ENCODE data around the gene MTFR1L.

The MTFR1L gene

DNA sequence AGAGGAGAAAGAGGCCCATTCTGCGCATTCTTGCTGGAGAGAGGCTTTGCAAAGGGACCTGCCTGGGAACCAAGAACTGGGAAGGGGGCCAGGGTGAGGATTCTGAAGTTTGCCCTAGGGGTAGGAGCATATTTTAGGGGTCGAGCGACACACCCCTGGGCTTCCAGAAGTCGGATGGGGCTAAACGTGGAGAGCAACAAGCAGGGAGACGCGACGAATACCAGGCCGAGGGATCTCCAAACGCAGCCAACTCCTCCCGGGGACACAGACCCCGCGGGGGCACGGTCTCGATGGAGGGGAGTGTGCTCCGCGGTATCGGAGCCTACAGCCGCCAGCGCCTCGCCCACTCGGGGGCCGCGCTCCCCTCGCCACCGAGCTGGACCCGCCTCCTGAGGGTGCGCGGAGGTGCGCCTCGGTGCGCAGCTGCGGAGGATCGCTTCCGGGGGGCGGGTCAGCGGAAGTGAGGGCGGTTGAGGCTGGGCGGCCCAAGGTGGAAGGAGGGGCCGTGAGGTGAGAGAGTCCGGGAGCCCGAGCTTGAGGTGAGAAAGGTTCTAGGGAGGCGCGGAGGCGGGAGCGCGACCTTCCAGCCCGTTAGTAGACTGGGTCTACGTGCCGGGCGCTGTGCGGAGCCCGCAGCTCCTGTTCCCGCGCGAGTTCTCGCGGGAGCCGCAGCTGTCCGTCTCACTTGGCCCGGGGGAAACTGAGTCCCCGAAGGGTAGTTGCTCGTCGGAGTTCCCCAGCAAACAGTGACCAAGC lies at the start of gene MTFR1L:
Gene MTFR1L, plus strand, starts transcription at position 464 of the 756 bp plus-strand sequence. CDS start 3,151 bp downstream, outside the sequence.
- DNase-seq = peak; percentile 47 to 76

DNA sequence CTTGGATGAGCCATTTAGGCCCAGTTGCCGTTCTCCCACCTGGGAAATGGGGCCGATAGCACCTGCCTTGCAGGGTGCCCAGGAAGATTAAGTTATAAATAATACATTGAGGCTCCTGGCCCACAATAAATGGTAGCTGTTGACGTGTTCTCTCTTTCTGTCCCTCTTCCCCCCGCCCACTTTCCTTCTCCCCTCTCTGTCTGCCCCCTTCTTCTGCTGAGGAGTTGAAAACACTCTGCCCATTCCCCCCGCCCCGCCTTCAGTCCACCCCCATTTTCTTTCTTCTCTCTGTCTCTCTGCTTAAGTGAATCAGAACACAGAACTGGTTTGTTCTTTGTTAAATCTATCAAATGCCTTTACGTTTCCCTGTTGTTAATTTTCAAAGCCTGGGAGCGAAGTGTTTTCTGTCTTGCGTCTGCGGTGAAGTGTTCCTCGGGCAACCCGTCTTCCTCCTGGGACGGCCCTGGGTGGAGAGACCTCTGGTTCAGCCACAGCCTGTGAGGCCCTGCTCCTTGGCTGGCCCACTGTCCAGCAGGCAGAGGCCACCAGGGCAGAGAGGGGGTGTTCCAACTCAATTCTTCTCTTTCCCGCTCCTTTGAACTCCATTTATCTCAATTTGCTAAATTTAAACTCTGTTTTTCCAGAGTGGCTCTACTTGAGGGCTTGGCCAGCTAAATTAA lies 49.1 kb upstream of the MTFR1L start:
- DNase-seq = no peak

DNA sequence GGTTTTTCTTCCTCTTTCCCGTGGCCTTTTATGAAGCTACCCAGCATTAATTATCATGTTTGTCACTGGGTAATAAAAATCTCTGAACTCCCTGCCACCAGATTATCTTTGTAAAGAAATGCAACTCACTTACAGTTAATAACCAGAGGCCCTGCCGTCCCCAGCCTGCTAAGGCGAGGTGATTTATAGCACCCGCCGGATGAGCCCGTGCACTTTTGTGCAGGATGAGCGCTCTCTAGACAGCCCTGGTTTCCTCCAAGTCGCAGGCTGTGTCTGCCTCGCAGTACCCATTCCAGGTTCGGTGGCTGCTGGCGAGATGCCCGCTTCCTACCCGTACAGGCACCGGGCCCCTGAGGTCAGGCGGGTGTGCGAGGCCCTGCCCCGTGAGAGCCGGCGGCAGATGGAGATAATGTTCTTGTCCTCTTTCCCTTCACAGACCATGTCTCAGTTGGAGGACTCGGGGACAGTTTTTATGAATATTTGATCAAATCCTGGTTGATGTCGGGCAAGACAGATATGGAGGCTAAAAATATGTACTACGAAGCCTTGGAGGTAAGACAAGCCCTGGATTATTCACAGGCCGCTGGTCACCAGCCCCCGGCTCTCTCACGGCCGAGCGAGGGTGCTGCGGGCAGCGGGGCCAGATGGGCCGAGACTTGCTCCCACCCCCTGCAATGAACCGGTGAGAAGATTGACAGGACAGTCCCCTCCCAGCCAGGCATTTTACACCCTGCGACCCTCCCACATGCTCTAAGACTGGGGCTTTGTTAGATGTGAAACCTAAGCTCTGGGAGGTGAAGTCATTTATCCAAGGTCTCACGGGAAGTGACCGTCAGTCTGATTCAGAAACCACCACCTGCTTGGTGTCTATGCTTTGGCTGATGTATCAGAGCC lies 48.3 kb upstream of the MTFR1L start:
- DNase-seq = no peak

DNA sequence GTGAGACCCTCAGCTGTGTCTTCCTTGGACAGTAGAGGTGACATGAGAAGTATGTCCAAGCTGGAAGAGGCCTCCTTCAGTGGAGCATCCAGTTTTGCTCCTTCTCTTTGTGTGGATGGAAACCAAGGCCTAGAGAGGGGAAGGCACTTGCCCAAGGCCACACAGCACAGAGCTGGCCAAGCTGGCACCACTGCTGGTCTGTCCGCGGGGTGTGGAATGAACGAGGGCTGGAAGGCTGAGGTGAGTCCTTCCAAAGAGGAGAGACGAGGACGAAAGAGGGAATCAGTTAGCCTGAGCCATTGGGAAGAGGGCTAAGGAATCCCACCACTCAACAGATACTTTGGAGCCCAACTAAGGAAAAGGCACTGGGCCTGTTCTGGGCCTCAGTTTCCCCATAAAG lies 47.6 kb upstream of the MTFR1L start:
- no peak for DNase-seq

DNA sequence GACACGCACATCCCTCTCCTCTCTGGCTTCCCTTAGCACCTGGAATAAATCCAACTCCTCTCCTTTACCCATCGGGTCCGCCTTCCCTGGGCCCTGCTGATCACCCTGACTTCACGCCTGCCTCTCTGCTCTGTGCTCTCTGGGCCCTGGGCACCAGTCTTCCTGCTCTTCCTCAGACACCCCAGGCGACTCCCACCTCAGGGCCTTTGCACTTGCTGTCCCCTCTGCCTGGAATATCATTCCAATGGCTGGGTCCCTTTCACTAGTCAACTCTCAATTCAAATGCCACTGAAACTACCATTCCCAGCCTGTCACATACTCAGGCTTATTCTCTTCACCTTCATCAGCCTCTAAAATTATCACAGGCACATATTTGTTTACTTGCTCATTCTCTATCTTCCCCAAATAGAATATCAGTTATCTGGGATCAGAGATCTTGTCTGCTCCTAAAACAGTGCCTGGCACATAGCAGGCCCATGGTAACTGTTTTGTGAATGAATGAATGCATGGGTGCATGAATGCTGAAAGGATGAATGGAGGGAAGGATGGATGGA lies 47.0 kb upstream of the MTFR1L start:
- DNase-seq = no peak

DNA sequence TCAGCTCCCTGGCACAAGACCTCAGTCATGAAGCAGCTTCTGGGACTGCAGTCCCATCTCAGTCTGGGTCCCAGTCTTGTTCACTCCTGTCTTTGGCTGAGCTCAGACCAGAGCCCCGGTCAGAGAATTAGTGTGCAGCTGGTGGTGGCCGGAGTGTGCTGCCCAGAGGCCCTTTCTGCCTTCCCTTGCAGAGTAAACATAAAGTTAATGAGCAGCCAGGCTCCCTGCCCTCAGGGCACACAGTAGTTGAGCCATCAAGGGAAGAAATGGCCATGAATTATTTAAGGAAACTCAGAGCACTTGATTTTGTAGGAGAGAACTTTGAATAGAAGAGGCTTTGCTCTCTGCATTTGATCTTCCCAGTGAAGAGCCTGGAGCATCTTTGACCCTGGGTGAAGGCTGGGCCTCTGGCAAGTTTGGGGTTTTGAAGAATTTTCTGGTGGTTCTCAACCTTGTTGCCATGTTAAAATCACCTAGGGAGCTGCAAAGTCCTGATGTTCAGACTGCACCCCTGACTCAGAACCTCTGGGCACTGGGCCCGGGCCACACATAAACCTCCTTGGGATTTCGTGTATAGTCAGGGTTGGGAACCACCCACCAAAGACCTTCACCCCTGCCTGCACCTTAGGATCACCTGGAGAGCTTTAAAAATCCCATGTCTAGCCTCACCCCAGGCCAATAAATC lies 46.2 kb upstream of the MTFR1L start:
- peak in 1 of 2 donors; percentile 20 for DNase-seq

DNA sequence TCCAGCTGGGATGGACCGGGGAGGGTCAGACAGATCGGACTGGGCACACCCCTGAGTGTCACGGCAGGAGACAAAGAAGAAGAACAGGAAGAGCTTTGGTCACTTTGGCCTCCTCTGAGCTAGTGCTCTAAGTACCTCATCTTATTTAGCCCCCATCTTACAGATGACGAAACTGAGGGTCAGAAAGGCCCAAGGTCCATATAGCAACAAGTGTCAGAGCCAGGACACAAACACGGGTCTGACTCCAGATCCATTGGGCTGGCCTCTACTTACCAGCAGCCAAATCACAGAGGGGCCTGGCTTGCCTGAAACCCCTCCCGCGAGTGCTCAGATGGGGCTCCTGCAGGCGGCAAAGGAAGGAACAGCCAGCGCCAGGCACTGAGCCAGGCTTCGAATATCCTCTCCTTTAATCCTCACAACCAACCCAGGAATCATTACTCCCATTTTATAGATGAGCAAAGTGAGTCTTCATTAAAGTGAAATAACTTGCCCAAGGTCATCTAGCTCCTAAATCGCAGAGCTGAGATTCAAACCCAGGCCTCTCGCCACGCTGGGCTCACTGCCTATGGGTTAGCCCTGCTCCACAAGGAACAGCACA lies 45.4 kb upstream of the MTFR1L start:
- no peak for DNase-seq

DNA sequence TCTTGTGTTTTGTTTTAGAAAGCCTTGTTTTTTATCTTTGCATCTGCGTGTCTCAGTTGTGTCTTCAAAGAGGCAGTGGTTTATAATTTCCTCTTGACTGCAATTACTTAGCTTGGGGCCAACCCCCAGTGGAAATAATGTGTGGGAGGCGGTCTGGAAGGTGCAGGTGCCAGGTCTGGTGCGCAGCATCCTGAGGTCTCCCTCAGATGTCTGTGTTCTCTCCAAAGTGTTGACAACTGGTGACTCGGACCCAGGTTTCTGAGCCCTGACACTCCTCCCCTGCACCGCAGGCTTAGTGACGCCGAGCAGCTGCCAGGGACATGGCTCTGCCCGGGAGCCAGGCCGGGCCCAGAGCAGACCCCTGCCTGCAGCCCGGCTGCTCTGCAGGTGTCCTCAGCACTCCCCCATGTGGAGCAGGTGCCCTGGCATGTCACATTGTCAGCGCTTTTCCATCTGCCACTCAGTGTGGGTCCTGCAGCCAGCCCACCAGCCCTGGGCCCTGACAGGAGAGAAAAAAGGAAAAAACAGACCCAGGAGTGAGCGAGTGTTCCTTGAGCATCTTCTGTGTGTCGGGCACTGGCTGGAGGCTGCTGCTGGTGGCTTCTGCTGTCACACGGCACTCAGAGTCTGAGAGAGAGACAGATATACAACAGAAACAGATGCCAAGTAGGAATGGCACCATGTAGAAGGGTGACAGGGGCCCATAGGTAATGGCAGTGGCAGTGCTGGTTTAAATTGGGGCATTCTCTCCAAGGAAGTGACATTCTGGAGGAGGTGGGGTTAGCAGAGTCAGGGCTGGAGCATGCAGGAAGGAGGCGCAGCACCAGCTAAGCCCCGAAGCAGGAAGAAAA lies 44.6 kb upstream of the MTFR1L start:
- DNase-seq = no peak

DNA sequence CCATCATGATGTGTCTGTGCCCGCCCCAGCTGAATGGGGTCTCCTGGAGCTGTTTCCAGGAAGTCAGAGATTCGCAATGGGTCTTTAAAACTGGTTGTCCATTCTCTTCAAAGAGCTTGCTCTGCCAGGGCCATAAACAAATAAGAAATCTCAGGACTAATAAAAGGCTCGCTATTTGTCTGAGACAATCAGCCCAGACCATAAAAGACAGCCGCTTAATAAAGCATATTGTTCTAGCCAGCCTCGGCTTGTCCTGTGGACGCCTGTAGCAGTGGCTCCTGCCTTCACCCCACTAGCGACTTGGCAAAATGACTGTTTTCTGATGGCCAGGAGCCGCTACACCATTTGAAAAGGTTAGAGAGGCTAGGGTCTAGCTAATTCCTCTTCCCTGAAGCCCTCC lies 40.4 kb upstream of the MTFR1L start:
- DNase-seq = no peak

DNA sequence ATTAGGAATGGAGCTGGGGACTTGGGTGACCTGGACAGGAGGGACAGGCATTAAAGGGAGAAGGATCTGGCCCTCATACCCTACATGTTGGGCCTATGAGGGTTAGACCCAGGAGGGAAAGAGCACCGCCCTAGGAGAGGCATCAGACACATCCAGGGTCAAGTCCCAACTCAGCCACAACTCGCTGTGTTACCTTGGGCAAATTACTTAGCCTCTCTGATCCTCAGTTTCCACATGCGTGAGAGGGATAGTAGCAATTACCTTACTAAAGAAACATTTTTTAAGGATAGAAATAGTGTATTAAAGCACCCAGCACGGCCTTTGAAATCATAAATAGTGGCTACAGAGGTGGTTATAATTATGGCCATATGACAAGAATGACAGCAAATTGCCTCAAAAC lies 39.9 kb upstream of the MTFR1L start:
- DNase-seq = no peak

DNA sequence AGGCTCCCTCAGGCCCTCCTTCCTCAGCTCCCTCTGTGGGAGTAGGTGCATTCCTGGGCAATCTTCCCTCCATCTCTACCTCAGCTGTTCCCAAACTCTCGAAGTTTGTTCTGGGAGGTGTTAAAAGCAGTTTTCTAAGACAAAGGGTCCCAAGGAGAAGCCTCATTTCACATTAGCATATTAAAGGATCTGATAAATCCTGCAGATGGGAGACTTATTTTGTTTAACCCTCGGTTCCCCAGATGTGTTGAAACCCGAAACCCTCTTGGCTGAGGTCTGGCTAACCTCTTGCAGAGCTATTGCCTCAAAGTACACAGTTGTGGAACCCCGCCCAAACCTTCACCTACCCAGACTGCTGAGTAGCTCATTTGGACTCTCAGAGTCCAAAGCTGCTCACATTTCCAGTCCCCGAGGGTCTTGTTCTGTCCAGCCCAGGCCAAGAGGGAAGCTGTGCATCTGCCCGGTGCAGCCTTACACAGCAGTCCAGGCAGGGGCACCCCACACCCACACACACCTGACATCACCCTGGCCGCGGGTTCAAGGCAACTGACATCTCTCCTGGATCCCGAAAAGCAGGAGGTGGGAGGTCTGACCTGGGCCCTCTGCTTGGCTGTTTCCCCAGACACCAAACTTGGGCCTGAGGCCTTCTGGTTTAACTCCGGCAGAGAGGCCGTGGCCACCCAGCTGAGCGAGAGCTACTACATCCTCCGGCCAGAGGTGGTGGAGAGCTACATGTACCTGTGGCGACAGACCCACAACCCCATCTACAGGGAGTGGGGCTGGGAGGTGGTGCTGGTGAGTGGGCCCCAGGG lies 39.2 kb upstream of the MTFR1L start:
- DNase-seq = no peak

DNA sequence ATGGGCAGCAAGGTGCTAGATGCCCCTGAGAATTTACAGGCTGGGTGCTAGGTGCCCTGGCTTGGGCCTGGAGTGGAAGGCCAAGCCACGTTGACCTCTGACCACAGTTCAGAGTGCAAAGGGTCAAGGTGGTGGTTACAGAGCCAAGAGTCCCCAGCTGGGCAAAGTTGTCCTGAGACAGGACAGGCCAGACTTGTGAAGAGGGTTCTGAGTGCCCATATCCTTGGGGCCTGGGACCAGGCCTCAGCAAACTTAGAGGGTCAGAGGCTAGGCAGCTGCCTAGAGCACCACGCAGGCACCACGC lies 38.7 kb upstream of the MTFR1L start:
- no peak for DNase-seq

DNA sequence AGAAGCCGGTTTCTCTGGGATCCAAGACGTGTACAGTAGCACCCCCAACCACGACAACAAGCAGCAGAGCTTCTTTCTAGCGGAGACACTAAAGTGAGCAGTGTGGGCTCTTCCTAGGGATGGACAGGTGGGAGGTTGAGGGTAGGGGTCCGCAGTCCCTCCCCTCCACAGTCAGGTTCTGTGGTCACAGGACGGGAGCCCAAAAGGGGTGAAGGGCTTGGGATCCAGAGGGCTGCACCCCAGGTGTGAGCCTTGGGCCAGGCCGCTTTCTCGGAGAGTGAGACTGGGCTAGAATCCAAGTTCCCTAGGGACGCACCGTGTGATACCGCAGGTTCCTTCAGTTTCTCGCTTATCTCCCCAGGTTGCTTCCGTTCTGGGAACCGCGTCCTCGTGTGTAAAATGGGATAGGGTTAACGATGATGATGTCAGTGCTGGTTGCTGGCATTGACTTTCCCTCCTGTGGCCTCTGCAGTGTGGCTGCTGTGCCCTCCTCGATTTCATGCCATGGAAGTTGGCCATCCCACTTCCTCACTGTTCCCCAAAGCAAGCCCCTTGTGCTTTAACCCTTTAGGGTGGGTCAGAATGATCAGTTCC lies 37.0 kb upstream of the MTFR1L start:
- no peak for DNase-seq

DNA sequence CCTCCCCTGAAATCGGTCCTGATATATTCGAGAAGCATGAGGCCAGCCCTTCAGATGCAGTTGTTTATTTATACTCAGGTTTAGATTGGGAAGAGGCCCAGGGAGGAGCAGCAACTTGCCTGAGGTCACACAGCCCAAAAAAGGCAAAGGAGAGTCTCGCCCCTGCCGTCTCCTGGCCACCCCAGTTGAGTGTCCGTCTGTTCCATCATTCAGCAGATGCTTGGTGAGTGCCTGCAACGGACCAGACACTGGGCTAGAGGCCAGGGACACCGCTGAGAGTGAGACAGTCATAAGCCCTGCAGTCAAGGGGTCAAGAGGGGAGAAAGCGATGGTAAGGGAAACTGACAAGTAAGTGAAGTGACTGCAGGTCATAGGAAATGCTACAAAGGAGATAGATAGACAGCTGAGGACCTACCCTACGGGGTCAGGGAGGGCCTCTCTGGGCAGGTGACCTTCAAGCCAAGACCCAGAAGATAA lies 35.1 kb upstream of the MTFR1L start:
- DNase-seq = no peak

DNA sequence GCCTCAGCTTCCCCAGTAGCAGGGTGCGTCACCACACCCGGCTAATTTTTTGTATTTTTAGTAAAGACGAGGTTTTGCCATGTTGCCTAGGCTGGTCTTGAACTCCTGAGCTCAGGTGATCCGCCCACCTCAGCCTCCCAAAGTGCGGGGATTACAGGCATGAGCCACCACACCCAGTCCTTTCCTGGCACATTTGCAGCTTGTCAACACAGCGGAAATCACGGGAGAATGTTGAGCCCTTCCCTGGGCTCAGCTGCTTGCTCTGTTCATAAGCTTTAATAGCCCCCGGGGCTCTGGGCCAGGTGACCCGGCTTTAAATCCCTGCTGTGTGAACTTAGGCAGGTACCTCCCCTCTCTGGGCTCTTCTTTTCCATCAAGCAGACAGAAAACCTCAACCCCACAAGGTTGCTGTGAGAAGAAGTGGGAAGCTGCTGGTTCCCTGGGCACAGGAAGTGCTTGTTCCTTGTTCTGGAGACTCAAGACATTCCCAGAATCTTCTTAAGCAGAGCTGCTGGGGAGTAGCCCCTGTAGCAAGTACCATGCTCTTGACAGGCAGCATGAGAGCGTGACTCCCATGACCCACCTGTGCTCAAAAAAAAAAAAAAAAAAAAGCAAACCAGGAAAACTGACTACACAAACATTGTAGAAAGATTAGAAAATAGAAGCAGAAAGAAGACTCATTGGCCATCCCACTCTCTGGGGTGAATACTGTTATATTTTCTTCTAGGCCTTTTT lies 34.3 kb upstream of the MTFR1L start:
- DNase-seq = no peak

DNA sequence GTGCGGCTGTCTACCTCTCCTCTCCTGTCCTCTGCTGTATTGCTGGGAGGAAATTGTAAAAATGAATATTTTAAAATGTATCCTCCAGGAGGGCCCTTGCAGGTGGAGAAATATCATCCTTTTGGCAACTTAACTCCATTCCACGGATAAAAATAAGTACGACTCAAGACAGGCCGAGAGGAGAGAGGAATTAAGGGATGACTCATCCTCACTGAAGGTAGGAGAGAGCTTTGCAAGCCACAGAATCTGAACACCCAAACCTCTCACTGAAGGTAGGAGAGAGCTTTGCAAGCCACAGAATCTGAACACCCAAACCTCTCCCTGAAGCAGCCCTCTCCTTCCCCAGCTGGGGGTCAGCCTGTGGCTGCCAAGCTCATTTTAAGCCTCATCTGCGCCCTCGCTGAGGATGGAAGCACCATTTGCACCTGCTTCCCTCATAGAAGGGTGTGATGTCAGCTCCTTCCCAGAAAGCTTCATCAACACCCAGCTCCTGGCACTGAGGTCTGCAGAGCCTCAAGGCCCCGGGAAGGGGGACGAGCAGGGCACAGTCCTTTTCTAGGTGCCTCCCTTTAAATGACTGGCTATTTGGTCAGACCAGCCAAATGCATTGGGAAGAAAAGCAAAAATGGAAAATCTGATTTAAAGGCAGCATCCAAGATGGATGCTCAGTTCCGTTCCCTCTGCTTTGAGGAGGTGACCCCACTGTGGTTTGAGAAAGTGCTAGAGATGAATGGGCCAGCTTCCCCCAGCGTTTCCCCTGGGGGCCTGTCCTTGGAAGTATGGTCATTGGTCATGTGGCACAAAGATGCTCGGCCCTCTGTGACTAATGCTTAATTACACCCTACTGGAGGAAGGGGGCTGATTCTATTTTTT lies 32.6 kb upstream of the MTFR1L start:
- DNase-seq = peak in 1 of 2 donors; percentile 15

DNA sequence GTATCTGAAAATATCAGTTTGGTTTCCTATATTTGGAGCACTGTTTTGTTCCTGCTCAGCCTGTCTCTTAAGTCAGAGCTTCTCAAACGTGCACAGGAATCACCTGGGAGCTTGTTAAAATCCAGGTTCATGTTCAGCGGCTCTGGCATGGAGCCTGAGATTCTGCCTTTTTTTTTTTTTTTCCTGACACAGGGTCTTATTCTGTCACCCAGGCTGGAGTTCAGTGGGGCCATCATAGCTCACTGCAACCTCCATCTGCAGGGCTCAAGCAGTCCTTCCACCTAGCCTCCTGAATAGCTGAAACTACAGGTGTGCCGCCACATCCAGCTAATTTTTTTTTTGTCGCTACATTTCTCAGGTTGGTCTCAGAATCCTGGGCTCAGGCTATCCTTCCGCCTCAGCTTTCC lies 32.0 kb upstream of the MTFR1L start:
- DNase-seq = no peak

DNA sequence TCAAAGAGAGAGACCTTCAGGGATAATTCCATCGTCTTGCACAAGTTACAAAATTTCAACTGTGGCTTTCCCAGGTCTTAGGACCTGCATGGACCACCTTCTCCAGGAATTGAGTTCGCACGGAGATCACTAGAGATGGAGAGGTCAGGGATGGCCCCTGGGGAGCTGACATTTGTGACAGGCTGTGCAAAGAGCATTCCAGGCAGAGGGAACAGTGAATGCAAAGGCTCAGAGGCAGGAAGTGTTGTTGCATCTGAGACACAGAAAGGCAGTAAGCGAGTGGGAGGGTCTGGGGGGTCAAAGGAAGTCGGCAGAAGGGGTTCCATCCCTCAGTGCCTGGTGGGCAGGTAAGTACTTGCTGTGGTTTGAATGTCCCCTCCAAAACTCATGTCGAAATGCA lies 29.3 kb upstream of the MTFR1L start:
- no peak for DNase-seq
